B cell (primary cell): Measurements from ENCODE around the gene SRC. TPM values are rescaled to one million over a fixed set of nuclear protein-coding genes. Genes with fewer than 3 reads are reported as not detected.

Experiments
- ATAC-seq: fragments of 200-7000 bp; cut with Tn5 transposase; one replicate; pipeline ENCODE4 v1.10.0; 2021; ENCODE audit warnings: low read depth, mild to moderate bottlenecking, moderate number of reproducible peaks, moderate library complexity
- CTCF ChIA-PET: fragments of 350-600 bp; sonication (Branson Sonifier 250); formaldehyde crosslinking; loops from one replicate; lab custom pipeline; 2021; ENCODE audit warnings: antibody characterized with exemption, inconsistent platforms; lab: Charles Lee
- POLR2A ChIA-PET: fragments of 350-600 bp; sonication (Branson Sonifier 250); formaldehyde crosslinking; loops from one replicate; lab custom pipeline; 2021; ENCODE audit warnings: antibody characterized with exemption; lab: Charles Lee
- DNase-seq: peaks from one replicate; pipeline ENCODE4 v3.0.0; 2013
- H2AFZ ChIP-seq: 2 replicates; pipeline ENCODE4 v1.6.1; 2012; ENCODE audit warnings: mild to moderate bottlenecking, low read depth, low read length; ENCODE audit not compliant: insufficient read depth, poor library complexity, severe bottlenecking
- H3K27ac ChIP-seq, 2 donors: 1 replicate in 1 of 2; 2 replicates in 1 of 2; pipeline ENCODE4 v1.5.1; 2012 to 2013; ENCODE audit warnings: low read length in 2 of 2, mild to moderate bottlenecking in 2 of 2, moderate library complexity in 1 of 2
- H3K27me3 ChIP-seq, 4 experiments: fragments of 200-600 bp in 1 of 4; sonication (generic) in 1 of 4; replicated peaks in 1 of 4; 1 replicate in 2 of 4; 2 replicates in 2 of 4; pipeline versions ENCODE4 v1.6.1 to v1.7.0; 2013 to 2016; ENCODE audit warnings: low read length in 3 of 4, mild to moderate bottlenecking in 2 of 4, mixed read lengths in 1 of 4, moderate library complexity in 1 of 4; ENCODE audit not compliant: insufficient read depth in 4 of 4, control insufficient read depth in 3 of 4; ENCODE audit errors: control extremely low read depth in 1 of 4
- H3K36me3 ChIP-seq, 2 experiments: replicated peaks in 1 of 2; 1 replicate in 1 of 2; 2 replicates in 1 of 2; pipeline versions ENCODE4 v1.6.1 to v1.7.1; 2013; ENCODE audit warnings: low read length in 1 of 2; ENCODE audit not compliant: insufficient read depth in 2 of 2, control insufficient read depth in 1 of 2; ENCODE audit errors: control extremely low read depth in 1 of 2, extremely low read depth in 1 of 2
- H3K4me1 ChIP-seq, 2 donors: fragments of 200-600 bp in 1 of 2; sonication (generic) in 1 of 2; 1 replicate in 1 of 2; 2 replicates in 1 of 2; pipeline versions ENCODE4 v1.5.1 to v1.6.1; 2013 to 2017; ENCODE audit warnings: low read length in 2 of 2; ENCODE audit not compliant: control insufficient read depth in 2 of 2, insufficient read depth in 2 of 2
- H3K4me2 ChIP-seq: replicated peaks from 2 replicates; pipeline ENCODE3; 2012; ENCODE audit warnings: mild to moderate bottlenecking, low read depth, low read length; ENCODE audit not compliant: poor library complexity, severe bottlenecking
- H3K4me3 ChIP-seq, 5 experiments: fragments of 200-600 bp in 1 of 5; sonication (generic) in 1 of 5; 1 replicate in 3 of 5; 2 replicates in 2 of 5; pipeline versions ENCODE4 v1.5.1 to v1.7.0; 2011 to 2016; ENCODE audit warnings: low read length in 4 of 5, mild to moderate bottlenecking in 4 of 5, low read depth in 2 of 5, control low read depth in 1 of 5, moderate library complexity in 1 of 5; ENCODE audit not compliant: insufficient read depth in 1 of 5; ENCODE audit errors: control extremely low read depth in 1 of 5, extremely low read depth in 1 of 5
- H3K79me2 ChIP-seq: fragments of 200-600 bp; sonication (generic); one replicate; pipeline ENCODE4 v1.6.0; 2016; ENCODE audit warnings: low read length; ENCODE audit not compliant: control insufficient read depth, insufficient read depth
- H3K9ac ChIP-seq: fragments of 200-600 bp; sonication (generic); 2 replicates; pipeline ENCODE4 v1.6.1; 2017; ENCODE audit warnings: mild to moderate bottlenecking, low read length, moderate library complexity
- H3K9me3 ChIP-seq, 3 donors: one replicate each; pipeline versions ENCODE4 v1.6.1 to v1.7.1; 2013; ENCODE audit warnings: low read length in 2 of 3; ENCODE audit not compliant: control insufficient read depth in 2 of 3, insufficient read depth in 1 of 3; ENCODE audit errors: control extremely low read depth in 1 of 3
- H4K20me1 ChIP-seq: 2 replicates; pipeline ENCODE4 v1.6.0; 2012; ENCODE audit warnings: mild to moderate bottlenecking, low read length; ENCODE audit not compliant: insufficient read depth, control insufficient read depth, poor library complexity, severe bottlenecking
- H3K27ac Mint-ChIP-seq: one replicate; pipeline ENCODE4 v1.8.0; 2021; ENCODE audit warnings: mixed read lengths
- H3K27me3 Mint-ChIP-seq: one replicate; pipeline ENCODE4 v1.8.0; 2021; ENCODE audit warnings: mixed read lengths
- H3K4me1 Mint-ChIP-seq: one replicate; pipeline ENCODE4 v1.8.0; 2021; ENCODE audit warnings: mixed read lengths
- H3K4me3 Mint-ChIP-seq: one replicate; pipeline ENCODE4 v1.8.0; 2021; ENCODE audit warnings: mixed read lengths
- H3K9me3 Mint-ChIP-seq: one replicate; pipeline ENCODE4 v1.8.0; 2022; ENCODE audit warnings: mixed read lengths; ENCODE audit not compliant: insufficient read depth
- EZH2 ChIP-seq: IDR thresholded peaks from 2 replicates; pipeline ENCODE4 v1.6.1; 2012; ENCODE audit warnings: borderline replicate concordance, low read depth, mild to moderate bottlenecking, moderate library complexity, low read length; ENCODE audit not compliant: insufficient read depth, poor library complexity, severe bottlenecking
- WGBS: methylation state at CpG from one replicate; pipeline ENCODE4 v1.1.5; 2013; ENCODE audit warnings: missing lambda C conversion rate; ENCODE audit not compliant: insufficient coverage; 5-methylcytosine and 5-hydroxymethylcytosine counted together
- intact Hi-C: fragments of 100-400 bp; cut with micrococcal nuclease; formaldehyde crosslinking; loops from one replicate; pipeline ENCODE4 v1.10.0; 2022
- polyA plus RNA-seq: library from polyadenylated mRNA; depleted of rRNA; stranded (reverse); fragments of >200 nt; gene quantifications from 2 replicates; pipeline ENCODE4 v1.2.3, GENCODE V29; 2012
- total RNA-seq, 2 donors: library from RNA; stranded (reverse); fragments of 120-200 nt in 1 of 2; gene quantifications; 1 replicate in 1 of 2; 2 replicates in 1 of 2; pipeline versions ENCODE4 v1.2.3 to v1.2.4, GENCODE V29; 2013 to 2022
- TF ChIP-seq, protein P1 (sequence below): fragments of 200-600 bp; IDR thresholded peaks from one replicate; pipeline ENCODE4 v1.8.0; 2022; ENCODE audit warnings: antibody characterized with exemption, mild to moderate bottlenecking

The SRC gene
- total and polyA plus RNA-seq, 2 donors (not counting 1 experiment from before 2014, with no cell fraction given), result 6.5 to 16.8 TPM

DNA sequence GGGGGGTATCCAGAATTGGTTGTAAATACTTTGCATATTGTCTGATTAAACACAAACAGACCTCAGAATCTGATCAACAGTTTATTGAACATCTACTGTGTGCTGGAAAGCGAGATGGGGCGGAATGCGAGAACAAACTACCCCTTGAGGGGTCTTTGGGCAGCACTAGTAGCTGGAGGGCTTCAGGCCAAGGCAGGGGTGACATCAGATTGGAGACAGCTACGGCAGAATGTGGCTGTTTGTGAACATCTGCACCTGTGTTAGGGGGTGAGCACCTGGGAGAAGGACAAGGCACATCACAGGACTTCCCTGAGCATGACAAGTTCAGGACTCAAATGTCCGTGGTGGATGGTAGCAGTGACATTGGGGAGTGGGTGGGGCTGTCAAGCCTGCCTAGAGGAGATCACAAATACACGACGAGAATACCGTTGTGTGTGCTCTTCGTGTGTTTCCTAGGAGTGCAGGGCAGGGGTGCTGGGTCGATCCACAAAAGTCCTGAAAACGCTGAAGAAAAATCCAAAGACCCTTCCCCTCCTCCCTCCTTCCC lies 59.5 kb downstream of the SRC start:
- ATAC-seq (no peak), DNase-seq (no peak)
- H3K4me2 ChIP-seq, result no peak overlapping the region
- Mint-ChIP-seq H3K27ac (no peak overlapping the region), H3K27me3 (peaks cover 16% of the 10 kb centered on the region), H3K4me3 (peak overlapping the region; percentile 74), H3K4me1 (peaks cover 28% of the 10 kb centered on the region), H3K9me3 (no peaks in the 10 kb centered on the region)
- no peak overlapping the region for H3K9ac ChIP-seq
- peaks cover 0 to 13% (median 2%) of the 10 kb centered on the region in 4 experiments for H3K27me3 ChIP-seq
- ChIA-PET POLR2A (no interaction called here), CTCF (interaction anchor here (0.7 kb wide), 1 partner anchor 213 kb away, joined by 6 read pairs; no protein-coding TSS in a partner anchor)
- H3K27ac ChIP-seq, result no peak overlapping the region
- H3K36me3 ChIP-seq, result no peaks in the 10 kb centered on the region
- TF ChIP-seq EZH2, result no peak
- TF ChIP-seq, protein P1, sequence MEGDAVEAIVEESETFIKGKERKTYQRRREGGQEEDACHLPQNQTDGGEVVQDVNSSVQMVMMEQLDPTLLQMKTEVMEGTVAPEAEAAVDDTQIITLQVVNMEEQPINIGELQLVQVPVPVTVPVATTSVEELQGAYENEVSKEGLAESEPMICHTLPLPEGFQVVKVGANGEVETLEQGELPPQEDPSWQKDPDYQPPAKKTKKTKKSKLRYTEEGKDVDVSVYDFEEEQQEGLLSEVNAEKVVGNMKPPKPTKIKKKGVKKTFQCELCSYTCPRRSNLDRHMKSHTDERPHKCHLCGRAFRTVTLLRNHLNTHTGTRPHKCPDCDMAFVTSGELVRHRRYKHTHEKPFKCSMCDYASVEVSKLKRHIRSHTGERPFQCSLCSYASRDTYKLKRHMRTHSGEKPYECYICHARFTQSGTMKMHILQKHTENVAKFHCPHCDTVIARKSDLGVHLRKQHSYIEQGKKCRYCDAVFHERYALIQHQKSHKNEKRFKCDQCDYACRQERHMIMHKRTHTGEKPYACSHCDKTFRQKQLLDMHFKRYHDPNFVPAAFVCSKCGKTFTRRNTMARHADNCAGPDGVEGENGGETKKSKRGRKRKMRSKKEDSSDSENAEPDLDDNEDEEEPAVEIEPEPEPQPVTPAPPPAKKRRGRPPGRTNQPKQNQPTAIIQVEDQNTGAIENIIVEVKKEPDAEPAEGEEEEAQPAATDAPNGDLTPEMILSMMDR, result no peak
- intact Hi-C loops, result loop anchor here (5.0 kb wide), 1 partner anchor 453 kb away; the partner anchor contains the start of gene SAMHD1
- no peak overlapping the region for H3K4me3 ChIP-seq
- 99% methylated on average over 7 of the region's 11 CpGs for WGBS
- H3K79me2 ChIP-seq, result no peaks in the 10 kb centered on the region
- H3K9me3 ChIP-seq, result no peaks in the 10 kb centered on the region
- no peak overlapping the region for H2AFZ ChIP-seq
- H3K4me1 ChIP-seq, result peaks cover 14 to 26% of the 10 kb centered on the region in 2 donors
- H4K20me1 ChIP-seq, result no peaks in the 10 kb centered on the region
